ENCODE results near the gene VEPH1. TPM values are rescaled to one million over a fixed set of nuclear protein-coding genes. Genes with fewer than 3 reads are reported as not detected.
A peak's percentile ranks its signal among the peaks of the same experiment; 100 is the strongest.

VEPH1 gene
- total and polyA plus RNA-seq, 9 of the 15 experiments (the other 6 are each of a cell fraction or from before 2014, with no cell fraction given), result 4.5 to 15.6 (median 5.8) TPM

DNA sequence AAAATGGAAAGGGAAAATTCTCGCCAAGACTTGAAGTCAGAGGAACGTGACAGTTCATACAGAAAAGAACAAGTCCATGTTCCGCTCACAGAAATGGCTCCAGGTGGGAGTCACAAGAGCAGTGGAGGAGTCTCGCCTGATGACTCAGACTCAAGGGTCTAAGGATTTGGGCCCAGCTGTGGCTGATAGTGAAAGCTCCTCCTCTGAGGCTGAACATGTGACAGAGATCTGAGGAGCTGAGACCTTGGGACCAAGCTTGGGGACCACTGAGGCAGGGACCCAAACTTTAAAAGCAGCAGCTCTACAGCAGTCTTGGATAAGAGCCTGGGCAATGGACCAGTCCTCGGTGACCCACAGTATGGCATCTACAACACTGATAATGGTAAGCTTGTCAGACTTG is 9.3 kb upstream of the VEPH1 start (continued):
- TF ChIP-seq, protein P1, sequence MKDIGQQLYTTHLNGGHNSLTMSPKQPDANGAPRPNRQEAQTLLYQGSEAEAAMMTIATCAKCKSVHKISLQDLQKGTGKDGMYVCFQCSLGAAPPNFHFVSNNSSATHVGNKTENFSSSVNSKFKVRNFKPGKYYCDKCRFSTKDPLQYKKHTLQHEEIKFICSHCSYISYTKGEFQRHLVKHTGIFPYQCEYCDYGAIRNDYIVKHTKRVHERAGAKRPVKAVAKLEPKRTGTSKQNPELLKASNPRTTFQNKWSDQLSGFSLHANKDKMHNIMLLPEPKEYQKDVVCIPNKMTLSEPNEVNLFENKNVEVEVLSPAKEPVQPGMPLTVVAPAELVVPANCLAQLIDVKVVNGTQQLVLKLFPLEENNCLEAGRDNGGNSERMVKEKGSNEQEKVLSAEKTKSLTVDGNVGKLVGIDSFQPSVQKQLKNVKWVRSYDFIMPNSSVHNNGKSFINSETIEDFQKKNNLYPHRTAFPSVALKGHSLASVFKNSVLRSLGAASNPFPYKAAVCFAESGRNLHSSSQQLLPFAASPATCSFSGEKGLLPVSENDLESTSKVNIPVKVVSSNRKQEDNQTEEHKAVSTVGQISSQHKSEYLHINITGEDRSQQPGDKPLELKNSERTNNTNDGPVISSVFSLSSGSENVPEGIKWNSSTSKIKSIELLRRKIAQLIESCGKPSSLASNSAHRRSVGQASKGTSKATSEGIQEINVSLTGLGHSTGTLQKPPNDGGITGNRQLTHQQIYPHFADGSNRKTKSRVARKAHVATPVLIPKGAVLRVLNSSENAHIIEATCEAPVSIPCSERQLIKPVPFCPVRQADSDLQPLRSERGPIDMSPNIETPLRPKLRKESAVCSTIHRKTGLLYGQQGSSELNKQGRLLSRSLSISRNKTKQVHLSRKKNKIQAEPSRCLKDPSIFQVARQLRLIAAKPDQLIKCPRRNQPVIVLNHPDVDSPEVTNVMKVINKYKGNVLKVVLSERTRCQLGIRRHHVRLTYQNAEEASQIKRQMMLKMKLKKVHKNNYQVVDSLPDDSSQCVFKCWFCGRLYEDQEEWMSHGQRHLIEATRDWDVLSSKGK (CRISPR knock-in tag; IDR thresholded peaks at IDR 0.05), result no peak
- TF ChIP-seq, protein P2, sequence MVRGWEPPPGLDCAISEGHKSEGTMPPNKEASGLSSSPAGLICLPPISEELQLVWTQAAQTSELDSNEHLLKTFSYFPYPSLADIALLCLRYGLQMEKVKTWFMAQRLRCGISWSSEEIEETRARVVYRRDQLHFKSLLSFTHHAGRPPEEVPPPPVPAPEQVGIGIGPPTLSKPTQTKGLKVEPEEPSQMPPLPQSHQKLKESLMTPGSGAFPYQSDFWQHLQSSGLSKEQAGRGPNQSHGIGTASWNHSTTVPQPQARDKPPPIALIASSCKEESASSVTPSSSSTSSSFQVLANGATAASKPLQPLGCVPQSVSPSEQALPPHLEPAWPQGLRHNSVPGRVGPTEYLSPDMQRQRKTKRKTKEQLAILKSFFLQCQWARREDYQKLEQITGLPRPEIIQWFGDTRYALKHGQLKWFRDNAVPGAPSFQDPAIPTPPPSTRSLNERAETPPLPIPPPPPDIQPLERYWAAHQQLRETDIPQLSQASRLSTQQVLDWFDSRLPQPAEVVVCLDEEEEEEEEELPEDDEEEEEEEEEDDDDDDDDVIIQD (CRISPR knock-in tag; IDR thresholded peaks at IDR 0.05), result no peak
- TF ChIP-seq TARDBP (IDR thresholded peaks at IDR 0.05) (no peak), GTF2E2 (tag; IDR thresholded peaks at IDR 0.05) (no peak), CBX1 (IDR thresholded peaks at IDR 0.05; ENCODE audit: low read depth) (no peak), GATAD2A (IDR thresholded peaks at IDR 0.05) (no peak), DDX20 (tag; IDR thresholded peaks at IDR 0.05; ENCODE audit: low read depth) (no peak), SMAD3 (CRISPR knock-in tag; conservative IDR thresholded peaks at IDR 0.05) (no peak), ZFP30 (CRISPR knock-in tag; IDR thresholded peaks at IDR 0.05; ENCODE audit: borderline replicate concordance) (no peak), ZNF324 (CRISPR knock-in tag; IDR thresholded peaks at IDR 0.05) (no peak), ZNF780A (CRISPR knock-in tag; IDR thresholded peaks at IDR 0.05) (no peak), XRCC5 (IDR thresholded peaks at IDR 0.05; ENCODE audit: low read depth, low read length) (no peak), PTBP1 (IDR thresholded peaks at IDR 0.05; ENCODE audit: low read depth, low read length) (no peak), CREBBP (IDR thresholded peaks at IDR 0.05; ENCODE audit: low read depth, low read length) (no peak), PCBP2 (IDR thresholded peaks at IDR 0.05; ENCODE audit: low read depth, low read length, poor library complexity, severe bottlenecking) (no peak), EZH2 (IDR thresholded peaks at IDR 0.05; ENCODE audit: borderline replicate concordance, low read depth, low read length) (no peak), YY1 (IDR thresholded peaks at IDR 0.05; ENCODE audit: borderline replicate concordance in 1 of 3, control insufficient read depth in 1 of 3, extremely low read depth in 1 of 3, insufficient read depth in 3 of 3, insufficient read length in 1 of 3, insufficient replicate concordance in 2 of 3, low read depth in 1 of 3, low read length in 2 of 3) (peak in 1 of 3 experiments; percentile 54)
- TF ChIP-seq, protein P3, sequence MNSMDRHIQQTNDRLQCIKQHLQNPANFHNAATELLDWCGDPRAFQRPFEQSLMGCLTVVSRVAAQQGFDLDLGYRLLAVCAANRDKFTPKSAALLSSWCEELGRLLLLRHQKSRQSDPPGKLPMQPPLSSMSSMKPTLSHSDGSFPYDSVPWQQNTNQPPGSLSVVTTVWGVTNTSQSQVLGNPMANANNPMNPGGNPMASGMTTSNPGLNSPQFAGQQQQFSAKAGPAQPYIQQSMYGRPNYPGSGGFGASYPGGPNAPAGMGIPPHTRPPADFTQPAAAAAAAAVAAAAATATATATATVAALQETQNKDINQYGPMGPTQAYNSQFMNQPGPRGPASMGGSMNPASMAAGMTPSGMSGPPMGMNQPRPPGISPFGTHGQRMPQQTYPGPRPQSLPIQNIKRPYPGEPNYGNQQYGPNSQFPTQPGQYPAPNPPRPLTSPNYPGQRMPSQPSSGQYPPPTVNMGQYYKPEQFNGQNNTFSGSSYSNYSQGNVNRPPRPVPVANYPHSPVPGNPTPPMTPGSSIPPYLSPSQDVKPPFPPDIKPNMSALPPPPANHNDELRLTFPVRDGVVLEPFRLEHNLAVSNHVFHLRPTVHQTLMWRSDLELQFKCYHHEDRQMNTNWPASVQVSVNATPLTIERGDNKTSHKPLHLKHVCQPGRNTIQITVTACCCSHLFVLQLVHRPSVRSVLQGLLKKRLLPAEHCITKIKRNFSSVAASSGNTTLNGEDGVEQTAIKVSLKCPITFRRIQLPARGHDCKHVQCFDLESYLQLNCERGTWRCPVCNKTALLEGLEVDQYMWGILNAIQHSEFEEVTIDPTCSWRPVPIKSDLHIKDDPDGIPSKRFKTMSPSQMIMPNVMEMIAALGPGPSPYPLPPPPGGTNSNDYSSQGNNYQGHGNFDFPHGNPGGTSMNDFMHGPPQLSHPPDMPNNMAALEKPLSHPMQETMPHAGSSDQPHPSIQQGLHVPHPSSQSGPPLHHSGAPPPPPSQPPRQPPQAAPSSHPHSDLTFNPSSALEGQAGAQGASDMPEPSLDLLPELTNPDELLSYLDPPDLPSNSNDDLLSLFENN (IDR thresholded peaks at IDR 0.05; ENCODE audit: low read depth in 2 of 2, low read length in 2 of 2), result no peak
